K562 (cell line): ENCODE measurements around the gene S100A2. TPM values are rescaled to one million over a fixed set of nuclear protein-coding genes. Genes with fewer than 3 reads are reported as not detected.
A peak's percentile ranks its signal among the peaks of the same experiment; 100 is the strongest.

Source experiments
- ATAC-seq: fragments of 200-7000 bp; cut with Tn5 transposase; 3 replicates; pipeline ENCODE4 v1.9.1; 2020; ENCODE audit warnings: moderate library complexity
- BruUV-seq: library from RNA; stranded (reverse); fragments of 400-500 nt; replicated peaks from 2 replicates; lab custom pipeline; 2021; lab: Mats Ljungman, UMichigan
- CTCF ChIA-PET: fragments of 300-600 bp; formaldehyde crosslinking; extraction: SDS; loops from one replicate; lab custom pipeline; 2021; ENCODE audit warnings: low intra/inter-chr PET ratio; lab: Yijun Ruan, JAX
- POLR2A ChIA-PET: fragments of 300-600, 350-650 bp; sonication (Branson Sonifier 250); formaldehyde crosslinking; extraction: SDS; loops from one replicate; lab custom pipeline; 2021; ENCODE audit warnings: antibody characterized with exemption, inconsistent platforms; lab: Yijun Ruan, JAX
- DNase-seq, 4 experiments: peaks; one replicate each; pipeline versions ENCODE4 v3.0.0 to v3.0.0-alpha.2; 2011 to 2018; ENCODE audit warnings: low spot score in 3 of 4, mixed read lengths in 3 of 4; ENCODE audit errors: extremely low read depth in 1 of 4
- FAIRE-seq: peaks from 2 replicates; lab custom pipeline; 2011; peaks lifted over from hg19 to GRCh38; lab: Jason Lieb, UNC
- H2AFZ ChIP-seq: 2 replicates; pipeline ENCODE4 v1.6.0; 2011; ENCODE audit warnings: low read depth, low read length, control low read depth, inconsistent platforms
- H3K27ac ChIP-seq: fragments of 200-600 bp; 3 replicates; pipeline ENCODE4 v1.8.0; 2011; ENCODE audit warnings: low read depth, mild to moderate bottlenecking, control low read depth, inconsistent platforms, low read length, moderate library complexity, mixed read lengths; ENCODE audit errors: extremely low read depth
- H3K27me3 ChIP-seq, 2 experiments: fragments of 300-600 bp in 1 of 2; 2 replicates in 1 of 2; 3 replicates in 1 of 2; pipeline versions ENCODE4 v1.6.0 to v1.8.0; 2011; ENCODE audit warnings: inconsistent platforms in 2 of 2, low read length in 2 of 2, mild to moderate bottlenecking in 1 of 2, mixed read lengths in 1 of 2, moderate library complexity in 1 of 2; ENCODE audit not compliant: control insufficient read depth in 2 of 2, insufficient read depth in 2 of 2
- H3K36me3 ChIP-seq: fragments of 300-600 bp; 3 replicates; pipeline ENCODE4 v1.8.0; 2011; ENCODE audit warnings: mild to moderate bottlenecking, low read length, inconsistent platforms; ENCODE audit not compliant: control insufficient read depth, insufficient read depth
- H3K4me1 ChIP-seq, 2 experiments: fragments of 200-600 bp in 1 of 2; replicated peaks in 1 of 2; 2 replicates in 1 of 2; 3 replicates in 1 of 2; pipeline versions ENCODE4 v1.5.1 to v1.8.0; 2011; ENCODE audit warnings: inconsistent platforms in 2 of 2, low read length in 2 of 2, mild to moderate bottlenecking in 1 of 2, mixed read lengths in 1 of 2, moderate library complexity in 1 of 2; ENCODE audit not compliant: control insufficient read depth in 2 of 2, insufficient read depth in 2 of 2
- H3K4me2 ChIP-seq: 2 replicates; pipeline ENCODE4 v1.6.1; 2011; ENCODE audit warnings: low read length, control low read depth, inconsistent platforms, mixed read lengths; ENCODE audit not compliant: insufficient read depth
- H3K4me3 ChIP-seq: fragments of 200-600 bp; sonication (generic), shearing (Covaris generic); 2 replicates; pipeline ENCODE4 v1.5.1; 2016; ENCODE audit warnings: control low read depth, inconsistent platforms
- H3K79me2 ChIP-seq: fragments of 200-600 bp; 3 replicates; pipeline ENCODE4 v1.8.0; 2011; ENCODE audit warnings: low read length, inconsistent platforms; ENCODE audit not compliant: control insufficient read depth, insufficient read depth
- H3K9ac ChIP-seq, 2 experiments: 2 replicates each; pipeline versions ENCODE4 v1.6.0 to v1.6.1; 2011; ENCODE audit warnings: low read depth in 2 of 2, low read length in 2 of 2, control low read depth in 1 of 2, inconsistent platforms in 1 of 2, mild to moderate bottlenecking in 1 of 2, mixed read lengths in 1 of 2; ENCODE audit not compliant: insufficient read depth in 1 of 2
- H3K9me1 ChIP-seq: one replicate; pipeline ENCODE4 v1.6.0; 2011; ENCODE audit warnings: inconsistent platforms, mild to moderate bottlenecking, low read length, moderate library complexity; ENCODE audit not compliant: control insufficient read depth, insufficient read depth
- H3K9me3 ChIP-seq: replicated peaks from 2 replicates; pipeline ENCODE4 v1.5.1; 2011; ENCODE audit warnings: low read depth, low read length, inconsistent platforms; ENCODE audit not compliant: control insufficient read depth, insufficient read depth
- H4K20me1 ChIP-seq: replicated peaks from 2 replicates; pipeline ENCODE4 v1.6.1; 2011; ENCODE audit warnings: low read length, inconsistent platforms, mixed read lengths; ENCODE audit not compliant: control insufficient read depth, insufficient read depth
- CC2D1A ChIP-seq: fragments of 450-650 bp; IDR thresholded peaks from 2 replicates; pipeline ENCODE4 v1.6.1; 2017; ENCODE audit warnings: mild to moderate bottlenecking
- CHD4 ChIP-seq: fragments of 200-600 bp; sonication (generic); IDR thresholded peaks from 3 replicates; pipeline ENCODE4 v1.6.1; 2012; ENCODE audit warnings: low read depth, mild to moderate bottlenecking, mixed read lengths, low read length, inconsistent platforms; ENCODE audit not compliant: insufficient read depth, insufficient replicate concordance, poor library complexity, severe bottlenecking
- ELF4 ChIP-seq: fragments of 450-650 bp; formaldehyde crosslinking; IDR thresholded peaks from 2 replicates; pipeline ENCODE4 v1.4.0; 2022; ENCODE audit warnings: missing genetic modification characterization
- ELK1 ChIP-seq: sonication (generic); formaldehyde crosslinking; IDR thresholded peaks from 2 replicates; pipeline ENCODE4 v1.8.1; 2022; ENCODE audit warnings: missing genetic modification reagents
- FOXK1 ChIP-seq: sonication (generic); formaldehyde crosslinking; IDR thresholded peaks from 2 replicates; pipeline ENCODE4 v1.8.0; 2022; ENCODE audit warnings: missing genetic modification reagents, mild to moderate bottlenecking, borderline replicate concordance
- FOXK2 ChIP-seq, 2 experiments: fragments of 450-650 bp; IDR thresholded peaks in 1 of 2; conservative IDR thresholded peaks in 1 of 2; 2 replicates each; pipeline ENCODE4 v1.6.1; 2016; ENCODE audit warnings: low read depth in 2 of 2, mild to moderate bottlenecking in 1 of 2
- KLF16 ChIP-seq: IDR thresholded peaks from 2 replicates; pipeline ENCODE4 v1.6.1; 2016; ENCODE audit warnings: antibody characterized with exemption
- NR2C2 ChIP-seq, 2 experiments: fragments of 200-800 bp in 1 of 2; sonication (Bioruptor generic) in 1 of 2; sonication (generic) in 1 of 2; formaldehyde crosslinking in 1 of 2; IDR thresholded peaks; 2 replicates each; pipeline versions ENCODE4 v1.6.1 to v1.8.0; 2016 to 2022; ENCODE audit warnings: mild to moderate bottlenecking in 1 of 2, missing compliant biosample characterization in 1 of 2, missing genetic modification characterization in 1 of 2, missing genetic modification reagents in 1 of 2
- RHOXF2B ChIP-seq: fragments of 250-450 bp; sonication (Bioruptor Pico); conservative IDR thresholded peaks from 2 replicates; pipeline ENCODE4 v1.5.1; 2021
- RNF2 ChIP-seq: sonication (generic); IDR thresholded peaks from 2 replicates; pipeline ENCODE4 v1.6.1; 2016
- ZBTB7A ChIP-seq: IDR thresholded peaks from 2 replicates; pipeline ENCODE4 v1.6.1; 2011; ENCODE audit warnings: low read depth, mild to moderate bottlenecking, low read length, moderate library complexity, borderline replicate concordance; ENCODE audit not compliant: control insufficient read depth
- ZFPM2 ChIP-seq: fragments of 250-450 bp; sonication (Bioruptor Pico); IDR thresholded peaks from 2 replicates; pipeline ENCODE4 v1.5.1; 2022; ENCODE audit warnings: mild to moderate bottlenecking
- ZNF23 ChIP-seq: fragments of 250-450 bp; sonication (Bioruptor Pico); IDR thresholded peaks from 2 replicates; pipeline ENCODE4 v1.4.0; 2020; ENCODE audit warnings: mild to moderate bottlenecking
- ZNF449 ChIP-seq: fragments of 250-450 bp; sonication (Bioruptor Pico); IDR thresholded peaks from 2 replicates; pipeline ENCODE4 v1.8.0; 2022; ENCODE audit warnings: moderate library complexity, mild to moderate bottlenecking, inconsistent platforms
- WGBS: fragments of 100-300 bp; shearing (Covaris generic); methylation state at CpG from one replicate; pipeline ENCODE4 v1.1.6; 2016; ENCODE audit warnings: low coverage, mixed read lengths; ENCODE audit not compliant: insufficient coverage; ENCODE audit errors: missing lambda C conversion rate; 5-methylcytosine and 5-hydroxymethylcytosine counted together
- in situ Hi-C: fragments of 300-500 bp; cut with MboI; formaldehyde crosslinking; loops from 4 replicates; pipeline ENCODE4 v1.15.0; 2018; ENCODE audit warnings: inconsistent platforms, mixed read lengths
- intact Hi-C: fragments of 100-400 bp; cut with micrococcal nuclease; formaldehyde crosslinking; loops from 2 replicates; pipeline ENCODE4 v1.14.2; 2022
- polyA plus RNA-seq, 8 experiments: library from polyadenylated mRNA; depleted of rRNA in 4 of 8; stranded (reverse) in 5 of 8; unstranded in 3 of 8; fragments of >200 nt; fragmentation: Nextera tagmentation in 2 of 8; fragmentation: Illumina TruSeq in 1 of 8; extraction: Ambion mirVana in 2 of 8; extraction: Trizol in 1 of 8; gene quantifications; 2 replicates each; pipeline versions ENCODE4 v1.2.1 to v1.2.3, GENCODE V29; 2011 to 2014; ENCODE audit warnings: inconsistent platforms in 1 of 8, missing spikeins in 1 of 8
- total RNA-seq, 7 experiments: library from RNA; depleted of rRNA in 6 of 7; stranded (reverse); fragments of >200 nt in 6 of 7; fragmentation: Illumina TruSeq in 2 of 7; extraction: Trizol in 2 of 7; gene quantifications; 2 replicates each; pipeline versions ENCODE4 v1.2.1 to v1.2.3, GENCODE V29; 2011 to 2021; ENCODE audit warnings: low replicate concordance in 1 of 7
- TF ChIP-seq, protein P1 (sequence below): sonication (generic); formaldehyde crosslinking; IDR thresholded peaks from 2 replicates; pipeline ENCODE4 v1.8.1; 2023; ENCODE audit warnings: mild to moderate bottlenecking, missing genetic modification reagents

S100A2 gene
- total and polyA plus RNA-seq, 9 of the 15 experiments (the other 6 are each of a cell fraction or from before 2014, with no cell fraction given): 0.28 to 0.65 (median 0.44) TPM; not detected in 4

GRCh38 chr1:153532769-153533599 is 32.7 kb downstream of the S100A2 start (continued):
- TF ChIP-seq ZFPM2 (CRISPR knock-in tag) (no peak), FOXK1 (CRISPR knock-in tag) (no peak), ZBTB7A (peak; percentile 79; the same call in 1 of the 2 replicates), FOXK2 (conservative IDR thresholded peaks at IDR 0.05 in 1 of 2, IDR thresholded peaks at IDR 0.05 in 1 of 2; ENCODE audit: low read depth in 2 of 2) (no peak)

DNA sequence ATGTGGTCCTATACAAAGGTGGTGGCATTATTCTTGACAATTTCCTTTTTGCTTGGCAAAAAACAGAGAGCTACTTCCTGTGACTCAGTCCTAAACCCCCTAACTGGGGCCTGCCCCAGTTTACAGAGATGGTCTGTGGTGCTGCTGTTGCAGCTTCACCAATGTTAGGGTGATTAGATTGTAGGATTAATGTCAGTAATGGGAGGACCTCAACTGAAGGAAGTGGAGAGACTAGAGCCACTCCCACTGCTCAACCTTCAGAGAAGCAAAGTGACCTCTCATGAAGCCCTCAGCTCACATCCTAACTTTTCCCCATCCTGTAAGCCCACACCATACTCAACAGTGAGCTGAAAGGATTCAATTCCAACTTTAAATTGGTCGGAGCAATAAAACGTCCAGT is 33.5 kb downstream of the S100A2 start:
- DNase-seq: no peak
- no peak for TF ChIP-seq ZNF449 (CRISPR knock-in tag)
- no peak for TF ChIP-seq ELK1 (CRISPR knock-in tag)
- no peak for TF ChIP-seq ZNF23 (CRISPR knock-in tag)
- TF ChIP-seq, protein P1, sequence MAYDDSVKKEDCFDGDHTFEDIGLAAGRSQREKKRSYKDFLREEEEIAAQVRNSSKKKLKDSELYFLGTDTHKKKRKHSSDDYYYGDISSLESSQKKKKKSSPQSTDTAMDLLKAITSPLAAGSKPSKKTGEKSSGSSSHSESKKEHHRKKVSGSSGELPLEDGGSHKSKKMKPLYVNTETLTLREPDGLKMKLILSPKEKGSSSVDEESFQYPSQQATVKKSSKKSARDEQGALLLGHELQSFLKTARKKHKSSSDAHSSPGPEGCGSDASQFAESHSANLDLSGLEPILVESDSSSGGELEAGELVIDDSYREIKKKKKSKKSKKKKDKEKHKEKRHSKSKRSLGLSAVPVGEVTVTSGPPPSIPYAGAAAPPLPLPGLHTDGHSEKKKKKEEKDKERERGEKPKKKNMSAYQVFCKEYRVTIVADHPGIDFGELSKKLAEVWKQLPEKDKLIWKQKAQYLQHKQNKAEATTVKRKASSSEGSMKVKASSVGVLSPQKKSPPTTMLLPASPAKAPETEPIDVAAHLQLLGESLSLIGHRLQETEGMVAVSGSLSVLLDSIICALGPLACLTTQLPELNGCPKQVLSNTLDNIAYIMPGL (CRISPR knock-in tag): no peak
- no peak for TF ChIP-seq ELF4 (CRISPR knock-in tag)
- no peak for TF ChIP-seq CHD4
- no peak for TF ChIP-seq CC2D1A
- no peak for TF ChIP-seq KLF16
- no peak for TF ChIP-seq NR2C2 (CRISPR knock-in tag; IDR thresholded peaks at IDR 0.05)
- TF ChIP-seq NR2C2 (tag; IDR thresholded peaks at IDR 0.05): no peak
- TF ChIP-seq RHOXF2B (CRISPR knock-in tag): no peak
- no peak for TF ChIP-seq RNF2

More for the DNA sequence above, 33.5 kb downstream of the S100A2 start:
- Histone ChIP-seq H3K4me3 (no peak overlapping the region), H3K9me1 (no peaks in the 10 kb centered on the region), H3K27ac (no peak overlapping the region), H3K36me3 (no peaks in the 10 kb centered on the region), H4K20me1 (no peaks in the 10 kb centered on the region), H2AFZ (peak overlapping the region; percentile 54), H3K9me3 (no peaks in the 10 kb centered on the region), H3K4me1 (peaks cover 38 to 41% of the 10 kb centered on the region in 2 experiments), H3K4me2 (no peak overlapping the region), H3K27me3 (no peaks in the 10 kb centered on the region), H3K79me2 (no peaks in the 10 kb centered on the region; the same call in 2 of the 3 replicates), H3K9ac (no peak overlapping the region)
- 28% methylated on average over 2 of the region's 2 CpGs for WGBS
- POLR2A ChIA-PET: interaction anchor here (0.7 to 1.4 kb wide), 4 partner anchors 8 to 183 kb away, joined by 3 to 7 read pairs (median 4); partner anchors contain the start of gene S100A5
- FAIRE-seq: peak; percentile 37
- CTCF ChIA-PET: interaction anchor here (1.0 to 2.4 kb wide), 2 partner anchors 36 to 455 kb away, joined by 3 to 21 read pairs; partner anchors contain the start of gene RAB13
- in situ Hi-C loops: loop anchor here (5.0 kb wide), 1 partner anchor 35 kb away; the partner anchor contains the start of gene S100A2
- intact Hi-C loops: loop anchor here (1.0 to 5.0 kb wide), 2 partner anchors 36 to 100 kb away; partner anchors contain the start of gene CHTOP
- ATAC-seq: peak; percentile 18
- BruUV-seq: no TSS peak
